ENCODE measurements around the gene PRM1.

The PRM1 gene

GRCh38 chr16:11272921-11273720 is 8.0 kb downstream of the PRM1 start, which contains the start of gene PRM3:
Gene PRM3, minus strand, starts transcription at chr16:11273629. Its CDS starts 34 bp downstream, at chr16:11273595.
- no peak for DNase-seq (ENCODE audit: low read depth)

DNA sequence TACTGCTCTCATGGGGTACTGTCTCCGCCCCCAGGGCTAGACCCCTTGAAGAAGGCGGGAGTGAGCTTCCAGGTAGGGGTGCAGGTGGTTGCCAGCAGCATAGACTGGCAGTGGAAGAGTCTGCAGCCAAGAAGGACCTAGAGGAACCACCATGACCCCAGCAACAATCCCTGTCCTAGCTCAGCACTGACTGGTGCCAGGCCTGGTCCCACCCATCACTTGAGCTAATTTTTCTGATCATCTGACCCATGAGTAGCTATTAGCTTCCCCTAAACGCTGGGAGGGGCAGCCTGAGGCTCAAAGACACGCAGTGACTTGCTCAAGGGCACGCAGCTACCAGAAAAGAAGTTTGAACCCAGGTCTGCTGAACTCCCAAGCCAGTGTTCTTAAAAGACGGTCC is 8.6 kb downstream of the PRM1 start:
- DNase-seq (ENCODE audit: low read depth) = no peak

- no peak for DNase-seq (ENCODE audit: low read depth)
Measured at GRCh38 chr16:11271610-11272009, 9.5 kb downstream of the PRM1 start.

GRCh38 chr16:11270602-11271162 is 10.4 kb downstream of the PRM1 start:
- no peak for DNase-seq (ENCODE audit: low read depth)

DNA sequence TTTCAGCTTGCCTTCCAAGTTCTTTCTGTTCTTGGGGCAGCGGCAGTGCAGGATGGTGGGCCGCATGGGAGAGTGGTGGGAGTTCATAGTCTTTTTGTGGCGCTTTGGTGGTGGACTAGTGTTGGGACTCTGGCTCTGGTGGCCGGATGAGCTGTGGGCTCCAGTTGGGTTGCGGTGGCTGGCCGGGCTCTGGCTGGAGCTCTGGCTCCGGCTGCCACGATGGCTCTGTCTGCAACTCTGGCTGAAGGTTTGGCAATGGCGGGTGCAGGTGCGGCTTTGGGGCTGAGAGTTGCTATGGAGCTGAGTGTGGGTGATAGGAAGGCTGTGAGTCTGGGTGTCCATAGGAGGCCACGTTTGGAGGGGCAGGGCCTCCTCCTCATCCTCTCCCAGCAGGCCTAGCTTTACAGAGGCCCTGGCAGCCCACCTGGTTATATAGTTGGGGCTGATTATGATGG is 12.2 kb downstream of the PRM1 start, which contains the start of gene TNP2:
TSS of gene TNP2 (minus strand) at position 405 of the 455 bp plus-strand sequence. CDS start at position 342, 63 bp downstream.
- no peak for DNase-seq (ENCODE audit: low read depth)

GRCh38 chr16:11265124-11265523 is 16.0 kb downstream of the PRM1 start:
- DNase-seq (ENCODE audit: low read depth) = no peak

- no peak for DNase-seq (ENCODE audit: low read depth)
Measured at GRCh38 chr16:11264155-11264832, 16.8 kb downstream of the PRM1 start.

GRCh38 chr16:11263737-11264136 is 17.4 kb downstream of the PRM1 start:
- no peak for DNase-seq (ENCODE audit: low read depth)

DNA sequence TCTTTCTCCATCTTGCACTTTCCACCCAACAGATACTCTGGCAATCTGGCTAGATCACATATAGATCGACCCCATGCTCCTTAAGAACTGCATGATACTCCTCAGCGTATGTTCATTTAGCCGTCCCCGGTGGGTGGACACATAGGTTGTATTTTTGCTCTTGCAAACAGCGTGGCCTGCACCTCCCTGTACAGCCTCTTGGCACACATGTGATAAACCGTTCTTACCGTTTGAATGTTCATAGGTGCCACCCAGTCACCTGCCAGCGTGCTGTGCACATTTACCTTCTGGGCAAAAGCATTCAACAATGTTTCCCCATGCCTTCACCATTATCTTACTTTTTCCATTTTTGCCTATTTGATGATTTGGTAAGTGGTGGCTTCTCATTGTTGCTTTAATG is 18.2 kb downstream of the PRM1 start:
- DNase-seq (ENCODE audit: low read depth) = no peak

- no peak for DNase-seq (ENCODE audit: low read depth)
Measured at GRCh38 chr16:11260596-11260966, 20.5 kb downstream of the PRM1 start.

DNA sequence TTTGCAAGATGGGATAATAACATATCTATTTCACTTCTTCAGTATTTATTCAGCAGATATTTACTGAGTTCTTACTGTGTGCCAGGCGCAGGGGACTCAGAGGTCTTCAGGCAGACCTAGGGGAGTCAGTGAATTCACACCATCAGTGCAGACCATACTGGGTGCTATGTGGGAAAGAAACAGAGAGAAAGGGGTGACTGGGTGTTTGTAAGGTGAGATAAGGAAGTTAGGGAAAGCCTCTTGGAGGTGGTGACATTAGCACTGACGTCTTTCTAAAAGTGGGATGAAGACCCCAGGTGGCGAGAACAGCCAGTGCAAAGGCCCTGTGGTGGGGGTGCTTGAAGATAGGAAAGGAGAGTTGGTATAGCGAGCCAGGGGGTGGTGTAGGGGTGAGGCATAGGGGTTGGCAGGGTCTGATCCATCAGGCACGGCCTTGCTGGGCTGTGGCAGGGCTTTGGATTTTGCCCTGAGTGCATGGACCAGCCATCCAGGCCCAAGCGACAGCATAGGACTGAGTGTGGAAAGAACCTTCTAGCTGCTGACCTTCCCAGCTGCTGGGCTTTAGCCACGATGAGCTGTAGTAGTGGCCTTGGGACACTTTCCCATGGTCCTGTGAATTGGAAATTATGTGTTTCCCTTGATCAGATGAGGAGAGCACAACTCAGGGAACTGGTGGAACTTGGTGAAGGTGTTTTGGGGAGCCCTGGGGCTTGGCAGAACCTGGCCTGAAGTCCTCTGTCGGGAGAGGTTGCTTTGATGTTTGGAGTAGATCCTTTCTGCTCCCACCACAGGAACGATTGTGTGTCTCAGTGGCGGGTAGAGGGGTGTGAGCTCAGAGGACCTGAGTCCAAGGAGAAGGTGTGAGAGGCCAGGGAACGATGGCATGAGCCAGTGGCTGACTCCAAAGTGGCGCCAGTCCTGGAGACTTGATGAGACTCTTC is 21.2 kb downstream of the PRM1 start:
- no peak for DNase-seq (ENCODE audit: low read depth)

GRCh38 chr16:11258553-11259492 is 22.3 kb downstream of the PRM1 start:
- no peak for DNase-seq (ENCODE audit: low read depth)

DNA sequence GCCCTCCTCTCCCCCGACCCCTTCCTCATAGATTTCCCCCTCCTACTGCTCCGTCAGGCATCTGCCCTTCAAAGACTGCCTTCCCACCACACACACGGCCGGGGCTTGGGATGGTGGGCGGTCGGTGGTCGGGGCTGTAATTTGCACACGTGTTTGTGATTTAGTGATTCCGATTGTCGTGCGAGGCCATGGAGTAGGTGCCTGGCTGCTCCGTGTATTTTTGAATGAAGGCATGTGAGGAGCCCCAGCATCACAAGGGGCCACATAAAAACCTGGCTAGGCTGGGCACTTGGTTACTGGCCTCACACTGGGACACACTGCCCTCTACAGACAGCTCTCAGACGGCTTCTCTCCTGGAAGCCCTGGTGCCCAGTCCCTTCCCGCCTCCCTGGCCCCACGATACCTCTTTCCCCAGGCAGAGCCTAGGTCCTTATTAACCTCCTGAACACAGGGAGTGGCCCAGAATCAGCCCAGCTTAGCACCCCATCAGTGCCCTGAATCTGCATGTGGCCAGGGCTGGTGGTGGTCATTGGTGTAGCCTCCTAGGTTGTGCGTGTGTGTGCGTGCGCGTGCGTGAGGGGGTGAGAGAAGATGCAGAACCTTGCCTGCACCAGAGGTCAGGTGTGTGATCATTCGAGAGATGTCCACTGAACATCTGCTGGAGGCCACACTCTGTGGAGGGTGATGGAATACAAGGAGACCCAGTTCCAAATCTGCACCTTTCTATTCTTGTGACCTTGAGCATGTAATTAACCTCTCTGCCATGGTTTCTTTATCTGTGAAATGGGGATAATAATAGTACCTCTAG is 23.8 kb downstream of the PRM1 start:
- peak; percentile 36 for DNase-seq (ENCODE audit: low read depth)

DNA sequence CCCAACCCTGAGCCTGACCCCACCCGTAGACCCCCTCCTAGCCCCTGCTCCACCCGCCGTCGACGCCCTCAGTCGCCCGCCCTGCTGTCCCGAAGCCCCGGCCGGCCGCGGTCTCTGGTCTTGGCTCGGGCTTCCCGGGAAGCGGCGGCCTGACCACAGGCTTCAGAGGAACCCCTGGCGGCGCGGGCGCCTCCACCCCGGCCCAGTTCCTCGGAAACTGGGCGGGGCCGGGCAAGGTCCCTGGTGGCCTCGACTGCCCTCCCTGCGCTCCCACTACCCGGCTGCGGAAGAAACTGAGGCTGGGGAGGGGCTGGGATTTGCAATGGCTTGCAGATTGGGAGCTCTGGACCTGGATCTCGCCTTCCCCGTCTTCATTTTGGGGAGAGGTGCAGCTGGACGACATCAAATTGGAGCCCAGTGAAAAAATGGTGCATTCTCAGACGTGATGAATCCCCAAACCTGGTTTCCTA is 24.4 kb downstream of the PRM1 start:
- no peak for DNase-seq (ENCODE audit: low read depth)

- DNase-seq (ENCODE audit: low read depth) = peak; percentile 76
Measured at GRCh38 chr16:11255737-11256660, 25.1 kb downstream of the PRM1 start, which contains the start of gene SOCS1. Gene SOCS1, minus strand, starts transcription at chr16:11256204. Its CDS starts 726 bp downstream, at chr16:11255478.

GRCh38 chr16:11254913-11255736 is 26.0 kb downstream of the PRM1 start:
- DNase-seq (ENCODE audit: low read depth) = peak; percentile 44
